Kidney (tissue), 14 donors: ENCODE results near the gene NFYC. TPM values are rescaled to one million over a fixed set of nuclear protein-coding genes. Genes with fewer than 3 reads are reported as not detected.

Experiments used
- DNase-seq, 5 donors: peaks; one replicate each; pipeline ENCODE4 v3.0.0-alpha.2; 2013 to 2020
- FAIRE-seq: peaks from 2 replicates; lab custom pipeline; 2012; peaks lifted over from hg19 to GRCh38; lab: Jason Lieb, UNC
- H3K27ac ChIP-seq, 2 donors: one replicate each; pipeline ENCODE4 v1.7.0; 2013; ENCODE audit warnings: low read depth in 2 of 2, low read length in 2 of 2, inconsistent platforms in 1 of 2
- H3K27me3 ChIP-seq: one replicate; pipeline ENCODE4 v1.7.1; 2013; ENCODE audit warnings: low read length, inconsistent platforms; ENCODE audit not compliant: control insufficient read depth, insufficient read depth
- H3K36me3 ChIP-seq, 3 donors: one replicate each; pipeline versions ENCODE4 v1.7.0 to v1.7.1; 2013; ENCODE audit warnings: low read length in 3 of 3, control low read depth in 1 of 3, inconsistent platforms in 1 of 3; ENCODE audit not compliant: insufficient read depth in 3 of 3, control insufficient read depth in 2 of 3
- H3K4me1 ChIP-seq, 3 donors: one replicate each; pipeline versions ENCODE4 v1.7.0 to v1.7.1; 2013; ENCODE audit warnings: low read length in 3 of 3, inconsistent platforms in 1 of 3, low read depth in 1 of 3; ENCODE audit not compliant: control insufficient read depth in 2 of 3, insufficient read depth in 2 of 3
- H3K4me3 ChIP-seq, 3 donors: one replicate each; pipeline versions ENCODE4 v1.7.0 to v1.8.1; 2013; ENCODE audit warnings: low read length in 3 of 3, control low read depth in 1 of 3, inconsistent platforms in 1 of 3
- H3K9ac ChIP-seq, 3 donors: one replicate each; pipeline versions ENCODE4 v1.7.0 to v1.7.1; 2013; ENCODE audit warnings: low read length in 3 of 3, control low read depth in 1 of 3, inconsistent platforms in 1 of 3
- H3K9me3 ChIP-seq, 3 donors: one replicate each; pipeline versions ENCODE4 v1.7.0 to v1.7.1; 2013; ENCODE audit warnings: low read length in 3 of 3, control low read depth in 1 of 3, inconsistent platforms in 1 of 3; ENCODE audit not compliant: control insufficient read depth in 2 of 3, insufficient read depth in 1 of 3
- intact Hi-C: fragments of 100-400 bp; cut with DNase I; formaldehyde crosslinking; loops from one replicate; pipeline ENCODE4 v1.11.1; 2022
- polyA plus RNA-seq: library from polyadenylated mRNA; stranded (reverse); fragments of 350-450 nt; fragmentation: Illumina TruSeq; extraction: RNeasy Lipid Tissue Mini Kit (QIAGEN cat#74804); gene quantifications from one replicate; pipeline ENCODE4 v1.2.3, GENCODE V29; 2014; ENCODE audit warnings: low read depth, low replicate concordance; ENCODE audit not compliant: insufficient read depth
- total RNA-seq: library from RNA; stranded (reverse); fragmentation: NEBNext Ultra II Directional; extraction: Animal tissue kit (Norgen Biotek cat#: 25700); gene quantifications from one replicate; pipeline ENCODE4 v1.2.1, GENCODE V29; 2021
- TF ChIP-seq, protein P1 (sequence below): IDR thresholded peaks from 3 replicates; pipeline ENCODE4 v1.5.1; 2012; ENCODE audit warnings: mild to moderate bottlenecking, moderate library complexity, borderline replicate concordance; ENCODE audit not compliant: insufficient read depth; ENCODE audit errors: extremely low read depth
- donor health status: control.
- donor health status: control.
- donor health status: control.
- donor health status: control.
- donor health status: control.
- donor health status: DM: yes; HTN: yes; CAD: no.
- donor health status: Normal renal cell carcinoma (clear cell type).

NFYC gene
- total and polyA plus RNA-seq, 2 donors from 2014 or later = 52.1 to 69.3 TPM

DNA sequence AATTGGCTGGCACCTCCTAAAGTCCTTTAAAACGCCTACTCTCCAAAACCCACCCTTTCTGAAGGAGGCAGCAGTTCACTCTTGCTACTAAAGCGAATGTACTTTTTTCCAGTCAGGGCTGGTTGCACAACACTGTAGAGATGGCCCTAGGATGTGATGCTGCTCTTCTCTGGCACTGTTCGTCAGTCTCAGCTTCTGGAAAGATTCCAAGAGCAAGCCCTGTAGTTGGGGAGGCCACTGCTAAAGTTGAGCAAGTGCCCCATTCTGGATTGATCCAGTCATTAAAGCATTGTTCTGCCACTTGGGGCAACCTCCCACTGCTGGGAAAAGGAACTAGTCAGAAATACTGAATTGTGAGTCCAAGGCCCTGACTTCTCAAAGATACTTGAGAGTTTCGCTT lies 63.6 kb downstream of the NFYC start:
- H3K36me3 ChIP-seq = peaks cover 19 to 89% (median 49%) of the 10 kb centered on the region in 3 donors
- no peak for DNase-seq
- no peaks in the 10 kb centered on the region for H3K9me3 ChIP-seq
- H3K4me1 ChIP-seq = peaks cover 0 to 23% (median 19%) of the 10 kb centered on the region in 3 donors
- no peaks in the 10 kb centered on the region for H3K27me3 ChIP-seq
- peak overlapping the region in 1 of 2 donors; percentile 20 for H3K27ac ChIP-seq
- TF ChIP-seq, protein P1, sequence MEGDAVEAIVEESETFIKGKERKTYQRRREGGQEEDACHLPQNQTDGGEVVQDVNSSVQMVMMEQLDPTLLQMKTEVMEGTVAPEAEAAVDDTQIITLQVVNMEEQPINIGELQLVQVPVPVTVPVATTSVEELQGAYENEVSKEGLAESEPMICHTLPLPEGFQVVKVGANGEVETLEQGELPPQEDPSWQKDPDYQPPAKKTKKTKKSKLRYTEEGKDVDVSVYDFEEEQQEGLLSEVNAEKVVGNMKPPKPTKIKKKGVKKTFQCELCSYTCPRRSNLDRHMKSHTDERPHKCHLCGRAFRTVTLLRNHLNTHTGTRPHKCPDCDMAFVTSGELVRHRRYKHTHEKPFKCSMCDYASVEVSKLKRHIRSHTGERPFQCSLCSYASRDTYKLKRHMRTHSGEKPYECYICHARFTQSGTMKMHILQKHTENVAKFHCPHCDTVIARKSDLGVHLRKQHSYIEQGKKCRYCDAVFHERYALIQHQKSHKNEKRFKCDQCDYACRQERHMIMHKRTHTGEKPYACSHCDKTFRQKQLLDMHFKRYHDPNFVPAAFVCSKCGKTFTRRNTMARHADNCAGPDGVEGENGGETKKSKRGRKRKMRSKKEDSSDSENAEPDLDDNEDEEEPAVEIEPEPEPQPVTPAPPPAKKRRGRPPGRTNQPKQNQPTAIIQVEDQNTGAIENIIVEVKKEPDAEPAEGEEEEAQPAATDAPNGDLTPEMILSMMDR = no peak
- no peak for FAIRE-seq
- H3K9ac ChIP-seq = no peak overlapping the region
- H3K4me3 ChIP-seq = no peak overlapping the region
- intact Hi-C loops = no loop called here

DNA sequence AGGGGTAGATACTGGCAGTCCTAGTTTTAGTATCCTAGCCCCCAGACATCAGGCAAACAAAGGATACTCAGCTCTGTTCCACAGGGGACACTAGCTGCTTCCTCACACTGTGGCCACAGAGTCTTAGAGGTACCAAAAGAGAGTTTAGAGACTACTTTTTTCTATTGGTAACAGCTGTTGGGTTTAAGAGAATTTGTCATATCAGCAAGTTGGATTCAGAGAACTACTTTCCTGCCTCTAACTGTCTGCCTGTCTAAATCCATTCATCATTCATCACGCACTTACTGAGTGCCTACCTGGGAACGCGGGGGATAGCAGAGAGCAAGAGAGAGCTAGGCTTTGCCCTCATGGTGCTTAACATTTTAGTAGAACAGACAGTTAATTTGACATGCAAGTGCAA lies 65.0 kb downstream of the NFYC start:
- DNase-seq (no peak), FAIRE-seq (no peak)
- H3K9ac ChIP-seq = no peak overlapping the region
- intact Hi-C loops = no loop called here
- no peaks in the 10 kb centered on the region for H3K9me3 ChIP-seq
- TF ChIP-seq, protein P1 = no peak
- H3K36me3 ChIP-seq = peaks cover 19 to 91% (median 55%) of the 10 kb centered on the region in 3 donors
- H3K27me3 ChIP-seq = no peaks in the 10 kb centered on the region
- H3K4me1 ChIP-seq = peaks cover 0 to 23% (median 19%) of the 10 kb centered on the region in 3 donors
- peak overlapping the region in 1 of 2 donors; percentile 58 for H3K27ac ChIP-seq
- no peak overlapping the region for H3K4me3 ChIP-seq

DNA sequence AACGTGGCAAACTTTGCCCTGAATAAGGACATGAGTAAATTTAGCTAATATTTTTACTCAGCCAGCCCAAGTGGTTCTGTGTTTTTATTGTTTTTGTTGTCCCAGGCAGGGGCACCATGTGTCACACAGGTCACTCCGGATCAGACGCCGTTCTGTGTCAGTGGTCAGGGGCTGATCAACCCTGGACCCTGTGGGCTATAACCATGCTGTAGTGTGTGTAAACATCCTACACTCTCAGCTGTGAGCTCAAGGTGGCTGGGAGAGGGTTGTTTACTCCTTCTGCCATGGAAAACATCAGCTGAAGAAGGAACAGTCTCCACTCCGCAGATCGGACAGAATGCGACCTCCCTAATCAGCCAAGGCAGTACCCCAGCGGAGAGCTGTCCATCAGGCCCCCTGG lies 65.6 kb downstream of the NFYC start:
- Histone ChIP-seq H3K4me1 (peaks cover 0 to 23% (median 19%) of the 10 kb centered on the region in 3 donors), H3K27ac (peak overlapping the region; percentile 26 to 42), H3K4me3 (no peak overlapping the region), H3K9me3 (no peaks in the 10 kb centered on the region), H3K9ac (peak overlapping the region in 1 of 3 donors; percentile 22), H3K27me3 (no peaks in the 10 kb centered on the region), H3K36me3 (peaks cover 19 to 89% (median 55%) of the 10 kb centered on the region in 3 donors)
- FAIRE-seq = no peak
- TF ChIP-seq, protein P1 = no peak
- no peak for DNase-seq
- intact Hi-C loops = no loop called here

DNA sequence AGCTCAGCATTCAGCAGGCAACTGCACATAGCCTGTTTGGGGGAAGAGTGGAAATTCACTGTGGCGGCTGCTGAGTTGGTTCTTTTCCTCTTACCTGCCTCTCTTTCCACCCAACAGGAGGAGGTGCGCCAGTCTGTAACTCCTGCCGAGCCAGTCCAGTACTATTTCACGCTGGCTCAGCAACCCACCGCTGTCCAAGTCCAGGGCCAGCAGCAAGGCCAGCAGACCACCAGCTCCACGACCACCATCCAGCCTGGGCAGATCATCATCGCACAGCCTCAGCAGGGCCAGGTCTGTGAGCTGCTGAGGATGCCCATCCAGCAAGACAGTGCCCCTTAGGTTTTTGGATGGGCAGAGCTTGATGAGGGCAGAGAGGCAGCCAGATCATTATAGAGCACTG lies 66.5 kb downstream of the NFYC start:
- Histone ChIP-seq H3K9me3 (no peaks in the 10 kb centered on the region), H3K27me3 (no peaks in the 10 kb centered on the region), H3K27ac (peak overlapping the region in 1 of 2 donors; percentile 77), H3K4me3 (no peak overlapping the region), H3K4me1 (peaks cover 0 to 23% (median 19%) of the 10 kb centered on the region in 3 donors), H3K36me3 (peaks cover 16 to 83% (median 56%) of the 10 kb centered on the region in 3 donors), H3K9ac (no peak overlapping the region)
- DNase-seq (no peak), FAIRE-seq (no peak)
- intact Hi-C loops = no loop called here
- TF ChIP-seq, protein P1 = no peak
